Stimulated activated CD8-positive, alpha-beta memory T cell treated with anti-CD3 and anti-CD28 coated beads, Interleukin-4, amount 100 ng/mL, for 1 hour (primary cell): Measurements from ENCODE around the gene ZNF556.
A peak's percentile ranks its signal among the peaks of the same experiment; 100 is the strongest.

Experiments used
- DNase-seq, 2 donors: peaks; one replicate each; pipeline ENCODE4 v3.0.0-alpha.2; 2020; ENCODE audit warnings: low read depth in 2 of 2, low spot score in 1 of 2

The ZNF556 gene

DNA sequence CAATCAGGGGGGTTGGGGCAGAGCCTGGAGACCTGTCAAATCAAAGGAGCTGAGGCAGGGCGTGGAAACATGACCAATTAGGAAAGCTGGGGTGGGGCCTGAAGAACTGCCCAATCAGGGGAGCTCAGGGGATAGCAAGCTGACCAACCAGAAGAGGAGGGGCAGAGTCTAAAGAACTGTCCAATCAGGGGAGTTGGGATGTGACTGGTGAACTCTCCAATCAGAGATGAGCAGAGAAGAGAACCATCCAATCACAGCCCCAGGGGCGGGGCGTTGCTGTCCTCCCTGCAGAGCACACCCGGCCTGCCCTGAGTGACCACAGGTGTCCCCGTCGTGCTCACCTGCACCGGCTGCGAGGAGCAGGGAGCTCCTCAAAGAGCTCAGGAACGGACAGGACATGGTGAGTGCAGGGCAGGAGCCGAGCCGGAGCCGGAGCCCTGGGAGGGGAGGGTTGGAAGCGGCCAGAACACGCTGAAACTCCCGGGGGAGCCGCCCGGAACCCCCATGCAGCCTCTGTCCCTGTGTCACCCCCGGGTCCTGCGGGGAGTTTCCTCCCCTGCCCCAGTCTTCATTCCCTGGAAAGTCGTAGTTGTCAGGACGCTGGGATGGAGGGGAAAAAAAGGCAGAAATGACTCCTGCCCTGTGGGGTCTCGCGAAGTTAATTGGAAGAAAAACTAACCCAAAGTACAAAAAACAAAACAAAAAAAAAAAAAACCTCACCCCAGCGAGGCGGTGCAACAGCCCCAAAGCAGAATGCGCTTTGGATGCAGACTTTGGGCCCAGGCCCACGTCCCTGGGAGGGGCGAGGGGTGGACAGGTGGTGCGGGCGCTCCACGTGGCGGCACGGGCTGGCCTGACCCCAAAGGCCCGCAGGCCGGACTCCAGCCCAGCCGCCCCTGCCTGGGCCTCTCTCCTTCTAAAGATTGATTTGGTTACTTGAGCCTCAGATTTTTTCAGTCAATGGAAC, at the start of gene ZNF556:
TSS of gene ZNF556 (plus strand) at position 311 of the 967 bp plus-strand sequence. CDS start at position 398, 87 bp downstream.
- no peak for DNase-seq

- DNase-seq = peak; percentile 97
These were observed 47.5 kb upstream of the ZNF556 start, which contains the start of gene ZNF554 for GRCh38 chr19:2819540-2820111. Gene ZNF554, plus strand, starts transcription at chr19:2819868. Its CDS starts 204 bp downstream, at chr19:2820072.

GRCh38 chr19:2820112-2820702, 46.9 kb upstream of the ZNF556 start:
- no peak for DNase-seq

DNA sequence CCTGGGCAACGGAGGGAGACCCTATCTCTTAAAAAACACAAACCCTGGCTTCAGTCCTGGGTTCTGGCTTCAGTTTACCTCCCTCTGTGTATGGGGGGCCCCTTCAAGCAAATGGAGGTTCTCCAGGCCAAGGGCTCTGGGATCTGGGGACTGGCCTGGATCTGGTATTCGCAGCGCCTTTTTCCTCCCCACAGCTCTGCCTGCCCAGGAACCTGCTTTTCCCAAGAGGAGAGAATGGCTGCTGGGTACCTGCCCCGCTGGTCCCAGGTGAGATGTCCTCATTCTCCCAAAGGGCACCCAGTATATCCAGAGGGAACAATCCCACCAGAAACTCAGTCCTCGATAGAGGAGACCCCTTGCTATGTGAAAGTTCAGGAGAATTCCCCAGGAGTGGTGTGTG, 44.3 kb upstream of the ZNF556 start:
- DNase-seq = no peak

DNA sequence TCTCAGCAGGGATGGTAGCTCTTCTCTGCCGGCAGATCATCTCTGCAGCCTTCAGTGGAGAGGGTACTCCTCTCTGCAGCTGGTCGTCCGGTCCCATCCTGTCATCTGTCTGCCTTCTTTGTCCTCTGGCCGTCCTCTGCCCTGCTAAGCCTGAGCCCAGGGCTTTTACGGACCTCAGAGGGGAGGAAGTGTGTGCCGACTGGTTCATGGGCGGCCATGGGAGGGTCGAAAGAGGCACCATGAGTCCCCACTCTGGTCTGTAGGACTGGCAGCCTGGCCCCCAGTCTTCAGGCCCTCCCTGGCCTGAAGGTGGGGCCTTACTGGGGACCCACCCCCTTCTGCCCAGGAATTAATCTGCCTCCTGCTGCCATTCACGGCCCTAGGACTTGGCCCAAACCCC, 43.5 kb upstream of the ZNF556 start:
- DNase-seq = no peak

- DNase-seq = no peak
These were observed 43.0 kb upstream of the ZNF556 start for GRCh38 chr19:2824129-2824528.

- DNase-seq = no peak
These were observed 40.1 kb upstream of the ZNF556 start for GRCh38 chr19:2827022-2827421.

GRCh38 chr19:2827840-2828489, 39.2 kb upstream of the ZNF556 start:
- DNase-seq = no peak

- no peak for DNase-seq
These were observed 32.8 kb upstream of the ZNF556 start for GRCh38 chr19:2834294-2834871.

DNA sequence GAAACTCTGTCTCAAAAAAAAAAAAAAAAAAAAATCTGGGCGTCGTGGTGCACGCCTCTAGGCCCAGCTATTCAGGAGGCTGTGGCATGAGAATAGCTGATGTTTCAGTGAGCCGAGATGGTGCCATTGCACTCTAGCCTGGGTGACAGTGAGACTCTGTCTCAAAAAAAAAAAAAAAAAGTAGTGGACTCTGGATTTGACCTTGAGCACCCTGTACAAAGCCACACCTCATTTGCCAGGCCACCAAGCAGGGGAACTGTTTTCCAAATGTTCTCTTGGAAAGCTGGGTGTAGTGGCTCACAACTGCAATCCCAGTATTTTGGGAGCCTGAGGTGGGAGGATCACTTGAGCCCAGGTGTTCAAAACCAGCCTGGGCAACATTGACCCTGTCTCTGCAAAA, 29.7 kb upstream of the ZNF556 start:
- no peak for DNase-seq

- DNase-seq = peak; percentile 97 to 98
These were observed 26.0 kb upstream of the ZNF556 start, which contains the start of gene ZNF555 for GRCh38 chr19:2840794-2841791. Gene ZNF555, plus strand, starts transcription at chr19:2841475. Its CDS starts 98 bp downstream, at chr19:2841573.

DNA sequence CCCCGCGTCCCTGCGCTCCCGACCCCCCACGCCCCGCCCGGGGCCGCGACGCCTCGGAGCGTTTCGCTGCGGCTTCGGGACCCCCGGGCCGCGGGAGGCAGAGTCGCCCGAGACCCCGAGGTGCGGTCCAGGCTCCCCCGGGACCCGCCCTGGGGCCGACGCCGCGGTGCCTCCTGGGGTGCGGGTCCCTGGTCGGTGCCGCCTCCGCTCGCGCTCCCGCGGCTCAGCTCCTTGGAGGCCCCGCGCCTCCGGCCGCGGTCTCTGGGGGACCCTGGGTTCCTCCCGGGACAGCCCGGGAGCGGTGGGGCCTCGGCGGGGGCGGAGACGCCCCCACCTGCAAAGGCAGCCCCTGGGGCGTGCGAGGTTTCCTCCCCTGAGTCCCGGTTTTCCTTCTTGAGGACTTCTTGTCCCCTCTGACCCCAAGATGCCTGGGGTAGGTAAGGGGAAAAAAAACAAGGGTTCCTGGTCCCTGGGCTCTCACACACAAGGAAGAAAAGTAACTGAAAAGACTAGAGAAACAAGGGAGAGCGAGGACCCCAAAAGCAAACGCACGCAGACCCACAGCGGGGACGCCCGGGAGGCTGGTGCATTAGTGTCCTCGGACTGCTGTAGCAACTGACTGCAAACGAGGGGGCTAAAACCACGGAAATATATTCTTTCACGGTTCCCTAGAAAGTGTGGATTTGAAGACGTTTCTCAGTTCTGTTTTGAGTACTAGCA, 25.1 kb upstream of the ZNF556 start:
- no peak for DNase-seq

GRCh38 chr19:2845107-2845506, 22.0 kb upstream of the ZNF556 start:
- no peak for DNase-seq

DNA sequence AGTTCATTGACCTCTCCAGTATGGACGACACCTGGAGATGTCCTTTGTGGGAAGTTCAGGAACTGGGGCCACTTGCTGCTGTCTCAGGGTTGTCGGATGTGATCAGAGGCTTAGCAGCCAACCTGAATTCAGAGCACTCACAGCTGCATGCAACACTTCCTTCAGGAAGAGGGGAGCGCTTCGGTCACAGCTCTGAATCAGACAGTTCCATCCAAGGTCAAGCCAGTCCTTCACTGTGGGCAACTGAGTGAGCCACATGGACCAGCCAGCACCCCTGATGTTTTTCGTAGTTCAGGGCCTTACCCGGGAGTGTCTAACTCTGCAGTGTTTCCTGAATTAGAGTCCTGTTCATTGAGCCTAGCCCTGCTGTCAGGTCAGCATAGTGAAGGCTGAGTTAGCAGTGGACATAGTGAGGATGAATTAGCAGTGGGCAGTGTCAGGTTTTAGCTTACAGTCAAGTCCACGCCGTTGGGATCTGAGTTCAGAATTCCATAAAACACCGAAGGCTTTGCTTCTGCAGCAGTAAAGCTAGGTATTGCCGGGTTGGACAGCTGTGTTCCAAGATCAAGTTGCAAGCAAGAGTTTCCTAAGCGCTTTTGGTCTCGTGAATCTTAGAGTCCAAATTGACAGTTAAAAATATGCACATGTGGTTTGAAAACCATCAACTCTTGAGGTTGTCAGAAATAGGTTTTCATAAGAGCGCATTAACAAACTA, 20.8 kb upstream of the ZNF556 start:
- no peak for DNase-seq

DNA sequence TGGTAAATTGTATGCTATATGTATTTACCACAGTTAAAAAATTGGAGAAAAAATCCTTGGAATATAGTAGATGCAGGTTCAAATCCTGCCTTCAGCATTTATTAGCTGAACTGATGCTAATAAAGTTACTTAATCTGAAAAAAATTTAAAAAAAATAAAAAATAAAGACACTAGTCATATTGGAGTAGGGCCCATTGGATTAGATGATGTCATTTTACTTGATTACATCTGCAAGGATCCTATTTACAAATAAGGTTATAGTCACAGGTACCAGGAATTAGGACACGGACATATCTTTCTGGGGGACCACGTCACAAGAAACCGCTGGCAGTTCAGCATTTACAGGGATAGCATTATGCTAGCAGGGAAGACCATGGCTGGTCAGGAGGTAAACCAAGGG, 19.6 kb upstream of the ZNF556 start:
- no peak for DNase-seq

GRCh38 chr19:2848616-2849015, 18.5 kb upstream of the ZNF556 start:
- no peak for DNase-seq

DNA sequence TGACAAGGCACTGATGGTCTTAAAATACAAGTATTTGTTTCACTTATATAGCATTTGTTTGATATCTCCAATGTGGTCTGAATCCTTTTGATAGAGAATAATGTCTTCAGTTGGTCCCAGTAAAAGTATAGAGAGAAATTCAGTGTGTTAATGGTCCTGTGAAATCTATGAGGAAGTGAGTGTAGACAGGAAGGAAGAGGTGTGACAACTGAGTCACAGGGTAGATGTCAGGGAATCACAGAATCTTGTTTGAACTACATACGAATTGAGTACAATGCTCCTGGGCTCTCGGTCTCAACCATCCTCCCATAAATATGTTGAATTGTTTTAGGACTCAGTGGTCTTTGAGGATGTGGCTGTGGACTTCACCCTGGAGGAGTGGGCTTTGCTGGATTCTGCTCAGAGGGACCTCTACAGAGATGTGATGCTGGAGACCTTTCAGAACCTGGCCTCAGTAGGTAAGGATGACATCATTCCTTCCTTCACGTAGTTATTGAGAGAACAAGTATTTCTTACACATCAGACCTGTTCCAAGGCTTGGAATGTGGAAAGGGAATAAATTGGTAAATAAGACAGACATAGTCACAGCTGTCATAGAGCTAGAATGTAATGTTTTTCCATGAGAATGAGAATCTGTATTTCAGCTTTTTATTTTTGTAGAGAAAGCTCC, 16.7 kb upstream of the ZNF556 start:
- DNase-seq = no peak

DNA sequence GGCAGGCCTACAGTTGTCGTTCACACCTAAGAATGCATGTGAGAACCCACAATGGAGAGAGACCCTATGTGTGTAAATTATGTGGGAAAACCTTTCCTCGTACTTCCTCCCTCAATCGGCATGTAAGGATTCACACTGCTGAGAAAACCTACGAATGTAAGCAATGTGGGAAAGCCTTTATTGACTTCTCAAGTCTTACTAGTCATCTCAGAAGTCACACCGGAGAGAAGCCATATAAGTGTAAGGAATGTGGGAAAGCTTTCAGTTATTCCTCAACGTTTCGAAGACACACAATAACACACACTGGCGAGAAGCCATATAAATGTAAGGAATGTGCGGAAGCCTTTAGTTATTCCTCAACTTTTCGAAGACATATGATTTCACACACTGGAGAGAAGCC, 14.5 kb upstream of the ZNF556 start:
- no peak for DNase-seq
